K562 (cell line): ENCODE results near the gene GOLGA8H. TPM values are rescaled to one million over a fixed set of nuclear protein-coding genes. Genes with fewer than 3 reads are reported as not detected.
"Not testable (repeated sequence)": the region's sequence is repeated elsewhere in the genome, so short reads cannot be mapped to it uniquely, and the experiment has no call there.

Experiments used
- ATAC-seq: fragments of 200-7000 bp; cut with Tn5 transposase; 3 replicates; pipeline ENCODE4 v1.9.1; 2020; ENCODE audit warnings: moderate library complexity
- BruUV-seq: library from RNA; stranded (reverse); fragments of 400-500 nt; replicated peaks from 2 replicates; lab custom pipeline; 2021; lab: Mats Ljungman, UMichigan
- CTCF ChIA-PET: fragments of 300-600 bp; formaldehyde crosslinking; extraction: SDS; loops from one replicate; lab custom pipeline; 2021; ENCODE audit warnings: low intra/inter-chr PET ratio; lab: Yijun Ruan, JAX
- POLR2A ChIA-PET: fragments of 300-600, 350-650 bp; sonication (Branson Sonifier 250); formaldehyde crosslinking; extraction: SDS; loops from one replicate; lab custom pipeline; 2021; ENCODE audit warnings: antibody characterized with exemption, inconsistent platforms; lab: Yijun Ruan, JAX
- DNase-seq, 4 experiments: peaks; one replicate each; pipeline versions ENCODE4 v3.0.0 to v3.0.0-alpha.2; 2011 to 2018; ENCODE audit warnings: low spot score in 3 of 4, mixed read lengths in 3 of 4; ENCODE audit errors: extremely low read depth in 1 of 4
- FAIRE-seq: peaks from 2 replicates; lab custom pipeline; 2011; peaks lifted over from hg19 to GRCh38; lab: Jason Lieb, UNC
- H2AFZ ChIP-seq: 2 replicates; pipeline ENCODE4 v1.6.0; 2011; ENCODE audit warnings: low read depth, low read length, control low read depth, inconsistent platforms
- H3K27ac ChIP-seq: fragments of 200-600 bp; 3 replicates; pipeline ENCODE4 v1.8.0; 2011; ENCODE audit warnings: low read depth, mild to moderate bottlenecking, control low read depth, inconsistent platforms, low read length, moderate library complexity, mixed read lengths; ENCODE audit errors: extremely low read depth
- H3K27me3 ChIP-seq, 2 experiments: fragments of 300-600 bp in 1 of 2; 2 replicates in 1 of 2; 3 replicates in 1 of 2; pipeline versions ENCODE4 v1.6.0 to v1.8.0; 2011; ENCODE audit warnings: inconsistent platforms in 2 of 2, low read length in 2 of 2, mild to moderate bottlenecking in 1 of 2, mixed read lengths in 1 of 2, moderate library complexity in 1 of 2; ENCODE audit not compliant: control insufficient read depth in 2 of 2, insufficient read depth in 2 of 2
- H3K36me3 ChIP-seq: fragments of 300-600 bp; 3 replicates; pipeline ENCODE4 v1.8.0; 2011; ENCODE audit warnings: mild to moderate bottlenecking, low read length, inconsistent platforms; ENCODE audit not compliant: control insufficient read depth, insufficient read depth
- H3K4me1 ChIP-seq, 2 experiments: fragments of 200-600 bp in 1 of 2; replicated peaks in 1 of 2; 2 replicates in 1 of 2; 3 replicates in 1 of 2; pipeline versions ENCODE4 v1.5.1 to v1.8.0; 2011; ENCODE audit warnings: inconsistent platforms in 2 of 2, low read length in 2 of 2, mild to moderate bottlenecking in 1 of 2, mixed read lengths in 1 of 2, moderate library complexity in 1 of 2; ENCODE audit not compliant: control insufficient read depth in 2 of 2, insufficient read depth in 2 of 2
- H3K4me2 ChIP-seq: 2 replicates; pipeline ENCODE4 v1.6.1; 2011; ENCODE audit warnings: low read length, control low read depth, inconsistent platforms, mixed read lengths; ENCODE audit not compliant: insufficient read depth
- H3K4me3 ChIP-seq: fragments of 200-600 bp; sonication (generic), shearing (Covaris generic); 2 replicates; pipeline ENCODE4 v1.5.1; 2016; ENCODE audit warnings: control low read depth, inconsistent platforms
- H3K79me2 ChIP-seq: fragments of 200-600 bp; 3 replicates; pipeline ENCODE4 v1.8.0; 2011; ENCODE audit warnings: low read length, inconsistent platforms; ENCODE audit not compliant: control insufficient read depth, insufficient read depth
- H3K9ac ChIP-seq, 2 experiments: 2 replicates each; pipeline versions ENCODE4 v1.6.0 to v1.6.1; 2011; ENCODE audit warnings: low read depth in 2 of 2, low read length in 2 of 2, control low read depth in 1 of 2, inconsistent platforms in 1 of 2, mild to moderate bottlenecking in 1 of 2, mixed read lengths in 1 of 2; ENCODE audit not compliant: insufficient read depth in 1 of 2
- H3K9me1 ChIP-seq: one replicate; pipeline ENCODE4 v1.6.0; 2011; ENCODE audit warnings: inconsistent platforms, mild to moderate bottlenecking, low read length, moderate library complexity; ENCODE audit not compliant: control insufficient read depth, insufficient read depth
- H3K9me3 ChIP-seq: replicated peaks from 2 replicates; pipeline ENCODE4 v1.5.1; 2011; ENCODE audit warnings: low read depth, low read length, inconsistent platforms; ENCODE audit not compliant: control insufficient read depth, insufficient read depth
- H4K20me1 ChIP-seq: replicated peaks from 2 replicates; pipeline ENCODE4 v1.6.1; 2011; ENCODE audit warnings: low read length, inconsistent platforms, mixed read lengths; ENCODE audit not compliant: control insufficient read depth, insufficient read depth
- ELF1 ChIP-seq: fragments of 200-800 bp; sonication (Bioruptor generic); IDR thresholded peaks from 2 replicates; pipeline ENCODE4 v1.6.1; 2016; ENCODE audit warnings: missing genetic modification characterization, missing compliant biosample characterization
- GTF2E2 ChIP-seq: fragments of 200-800 bp; sonication (Bioruptor generic); IDR thresholded peaks from 2 replicates; pipeline ENCODE4 v1.6.1; 2016; ENCODE audit warnings: missing genetic modification characterization, missing compliant biosample characterization
- HMBOX1 ChIP-seq: sonication (generic); IDR thresholded peaks from 2 replicates; pipeline ENCODE4 v1.6.1; 2016
- NFIC ChIP-seq: fragments of 450-650 bp; IDR thresholded peaks from 2 replicates; pipeline ENCODE4 v1.6.1; 2017; ENCODE audit warnings: mild to moderate bottlenecking, inconsistent platforms
- NRF1 ChIP-seq, 2 experiments: fragments of 450-650 bp; IDR thresholded peaks in 1 of 2; conservative IDR thresholded peaks in 1 of 2; 2 replicates each; pipeline ENCODE4 v1.6.1; 2014; ENCODE audit warnings: mild to moderate bottlenecking in 2 of 2
- POLR2G ChIP-seq: fragments of 200-400 bp; formaldehyde crosslinking; IDR thresholded peaks from 2 replicates; pipeline ENCODE4 v1.6.1; 2017; ENCODE audit warnings: low read depth, mild to moderate bottlenecking, antibody characterized with exemption, low read length, moderate library complexity
- ZFX ChIP-seq: sonication (generic); formaldehyde crosslinking; IDR thresholded peaks from 2 replicates; pipeline ENCODE4 v1.8.0; 2022; ENCODE audit warnings: mild to moderate bottlenecking, missing genetic modification reagents, moderate library complexity
- WGBS: fragments of 100-300 bp; shearing (Covaris generic); methylation state at CpG from one replicate; pipeline ENCODE4 v1.1.6; 2016; ENCODE audit warnings: low coverage, mixed read lengths; ENCODE audit not compliant: insufficient coverage; ENCODE audit errors: missing lambda C conversion rate; 5-methylcytosine and 5-hydroxymethylcytosine counted together
- in situ Hi-C: fragments of 300-500 bp; cut with MboI; formaldehyde crosslinking; loops from 4 replicates; pipeline ENCODE4 v1.15.0; 2018; ENCODE audit warnings: inconsistent platforms, mixed read lengths
- intact Hi-C: fragments of 100-400 bp; cut with micrococcal nuclease; formaldehyde crosslinking; loops from 2 replicates; pipeline ENCODE4 v1.14.2; 2022
- polyA plus RNA-seq, 8 experiments: library from polyadenylated mRNA; depleted of rRNA in 4 of 8; stranded (reverse) in 5 of 8; unstranded in 3 of 8; fragments of >200 nt; fragmentation: Nextera tagmentation in 2 of 8; fragmentation: Illumina TruSeq in 1 of 8; extraction: Ambion mirVana in 2 of 8; extraction: Trizol in 1 of 8; gene quantifications; 2 replicates each; pipeline versions ENCODE4 v1.2.1 to v1.2.3, GENCODE V29; 2011 to 2014; ENCODE audit warnings: inconsistent platforms in 1 of 8, missing spikeins in 1 of 8
- total RNA-seq, 7 experiments: library from RNA; depleted of rRNA in 6 of 7; stranded (reverse); fragments of >200 nt in 6 of 7; fragmentation: Illumina TruSeq in 2 of 7; extraction: Trizol in 2 of 7; gene quantifications; 2 replicates each; pipeline versions ENCODE4 v1.2.1 to v1.2.3, GENCODE V29; 2011 to 2021; ENCODE audit warnings: low replicate concordance in 1 of 7

The GOLGA8H gene
- total and polyA plus RNA-seq, 9 of the 15 experiments (the other 6 are each of a cell fraction or from before 2014, with no cell fraction given): 0.04 TPM; not detected in 8

- H3K4me3 ChIP-seq, H3K4me2 ChIP-seq, CTCF ChIA-PET, H3K9me3 ChIP-seq, in situ Hi-C loops, DNase-seq, H3K36me3 ChIP-seq, H2AFZ ChIP-seq, H3K27ac ChIP-seq, H3K27me3 ChIP-seq, ATAC-seq, H3K9ac ChIP-seq, H3K79me2 ChIP-seq, POLR2A ChIA-PET, H4K20me1 ChIP-seq, H3K9me1 ChIP-seq, H3K4me1 ChIP-seq, intact Hi-C loops, BruUV-seq: not testable (repeated sequence)
- peak; percentile 77 for FAIRE-seq
- WGBS: no CpG with 5 or more reads among the region's 3 CpGs
Observed at GRCh38 chr15:30621342-30621741, 17.5 kb downstream of the GOLGA8H start.

- Histone ChIP-seq H3K4me3 (peak within 1 kb of the TSS; percentile 69), H3K4me2 (peak within 1 kb of the TSS; percentile 85), H3K27ac (peak within 1 kb of the TSS; percentile 96), H2AFZ (peak within 1 kb of the TSS; percentile 82), H3K79me2 (peaks cover 46% of the 10 kb centered on the region), H3K9ac (peak within 1 kb of the TSS; percentile 86 to 95)
- H4K20me1 ChIP-seq, H3K36me3 ChIP-seq, BruUV-seq, H3K9me1 ChIP-seq, H3K9me3 ChIP-seq, H3K4me1 ChIP-seq, CTCF ChIA-PET, intact Hi-C loops, in situ Hi-C loops, H3K27me3 ChIP-seq: not testable (repeated sequence)
- POLR2A ChIA-PET: interaction anchor here (0.6 kb wide), 2 partner anchors 579 to 740 kb away, joined by 3 read pairs; no protein-coding TSS in a partner anchor
- under 1% methylated on average over 31 of the region's 35 CpGs for WGBS
- ATAC-seq: peak; percentile 96
- FAIRE-seq: peak; percentile 97
- DNase-seq: peak; percentile 74 to 98 (median 82)
- TF ChIP-seq NFIC (0 out of 2 replicates have a peak, but pooled peaks have one; percentile 22), HMBOX1 (0 out of 2 replicates have a peak, but pooled peaks have one; percentile 20), POLR2G (peak; percentile 86), GTF2E2 (tag) (0 out of 2 replicates have a peak, but pooled peaks have one; percentile 22), ELF1 (peak; percentile 52; the same call in 1 of the 2 replicates), NRF1 (conservative IDR thresholded peaks at IDR 0.05 in 1 of 2, IDR thresholded peaks at IDR 0.05 in 1 of 2) (peak in 1 of 2 experiments; percentile 35; a peak in 1 of 4 replicates), ZFX (CRISPR knock-in tag) (peak; percentile 71)
Observed at GRCh38 chr15:30625436-30626193, 21.8 kb downstream of the GOLGA8H start, which contains the start of gene ARHGAP11B. ARHGAP11B (plus strand) TSS chr15:30626128.
